Right lobe of liver (tissue), 6 donors: ENCODE measurements around the gene GPR160. TPM values are rescaled to one million over a fixed set of nuclear protein-coding genes. Genes with fewer than 3 reads are reported as not detected.

Source experiments
- ATAC-seq, 4 donors: fragments of 200-7000 bp; cut with Tn5 transposase; one replicate each; pipeline ENCODE4 v1.9.1; 2020; ENCODE audit warnings: mild to moderate bottlenecking in 4 of 4, moderate library complexity in 4 of 4
- DNase-seq, 3 donors: peaks; one replicate each; pipeline ENCODE4 v3.0.0-alpha.2; 2020
- H3K27ac ChIP-seq, 3 donors: fragments of 200-600 bp; one replicate each; pipeline ENCODE4 v1.8.0; 2022
- H3K27me3 ChIP-seq, 2 donors: fragments of 200-600 bp; one replicate each; pipeline ENCODE4 v1.8.0; 2022
- H3K36me3 ChIP-seq, 4 donors: fragments of 200-600 bp; sonication (generic) in 1 of 4; one replicate each; pipeline versions ENCODE4 v1.5.1 to v1.8.0; 2017 to 2022; ENCODE audit warnings: control low read depth in 1 of 4
- H3K4me1 ChIP-seq, 4 donors: fragments of 200-600 bp; sonication (generic) in 1 of 4; one replicate each; pipeline versions ENCODE4 v1.5.1 to v1.8.0; 2017 to 2022; ENCODE audit warnings: control low read depth in 1 of 4
- H3K4me3 ChIP-seq, 3 donors: fragments of 200-600 bp; one replicate each; pipeline ENCODE4 v1.8.0; 2022
- H3K9me3 ChIP-seq, 4 donors: fragments of 200-600 bp; sonication (generic) in 1 of 4; one replicate each; pipeline versions ENCODE4 v1.5.1 to v1.8.0; 2017 to 2022; ENCODE audit warnings: control low read depth in 1 of 4
- CTCF ChIP-seq, 4 donors: fragments of 200-600 bp in 3 of 4; fragments of 450-650 bp in 1 of 4; IDR thresholded peaks; one replicate each; pipeline versions ENCODE4 v1.5.1 to v1.8.0; 2016 to 2022; ENCODE audit warnings: antibody characterized with exemption in 4 of 4, mild to moderate bottlenecking in 2 of 4
- POLR2A ChIP-seq: fragments of 450-650 bp; IDR thresholded peaks from one replicate; pipeline ENCODE4 v1.6.1; 2017; ENCODE audit warnings: antibody characterized with exemption, mild to moderate bottlenecking
- WGBS: methylation state at CpG from one replicate; pipeline ENCODE4 v1.1.6; 2018; ENCODE audit warnings: low coverage, low lambda C conversion rate; ENCODE audit not compliant: insufficient coverage; ENCODE audit errors: missing lambda C conversion rate; 5-methylcytosine and 5-hydroxymethylcytosine counted together
- intact Hi-C, 2 donors: fragments of 100-400 bp; cut with DNase I; formaldehyde crosslinking; loops; one replicate each; pipeline versions ENCODE4 v1.11.2 to v1.14.1; 2022
- total RNA-seq, 6 experiments: library from RNA; depleted of rRNA in 2 of 6; stranded (reverse); fragments of >200 nt in 2 of 6; fragmentation: NEBNext Ultra II Directional in 3 of 6; extraction: Animal tissue kit (Norgen Biotek cat#: 25700) in 3 of 6; gene quantifications; one replicate each; pipeline versions ENCODE4 v1.1.0 to v1.2.4, GENCODE V29; 2016 to 2023
- donor health status: DM: no; HTN: yes; CAD: no.
- donor health status: DM: no; HTN: no; CAD: no.
- donor health status: DM: no; HTN: no; CAD: no.
- donor health status: DM: no; HTN: yes; CAD: no.
- donor health status: DM: no; HTN: yes; CAD: no.

Gene GPR160
- total RNA-seq, 6 experiments from 2014 or later, result 1.0 to 4.2 (median 1.6) TPM

DNA sequence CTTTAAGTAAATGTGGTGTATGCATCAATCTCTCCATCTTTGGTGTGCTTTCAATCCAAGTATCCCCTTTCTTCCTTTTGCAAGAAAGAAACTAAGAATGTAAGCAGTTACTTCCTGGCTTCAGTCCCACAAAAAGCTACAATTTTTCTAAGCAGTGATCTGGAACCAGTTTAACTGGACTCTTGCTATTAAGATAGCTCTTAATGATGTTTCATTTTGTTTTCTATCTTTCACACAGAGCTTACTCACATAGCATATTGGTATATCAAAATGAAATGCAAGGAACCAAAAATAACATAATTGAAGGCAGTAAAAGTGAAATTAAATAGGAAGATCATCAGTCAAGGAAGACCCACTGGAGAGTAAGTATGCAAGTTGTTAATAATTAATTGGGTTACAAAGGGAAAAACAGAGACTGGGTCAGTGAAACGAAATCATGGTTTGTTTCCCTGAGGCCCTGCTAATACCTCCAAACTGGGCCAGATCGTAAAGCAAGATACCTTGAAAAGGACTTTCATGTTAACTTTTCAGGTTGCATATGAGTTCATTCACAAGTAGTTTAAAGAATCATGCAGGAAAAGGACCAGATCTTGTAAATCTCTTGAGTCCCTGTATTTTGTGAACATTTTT is 41.9 kb downstream of the GPR160 start:
- H3K27me3 ChIP-seq, result no peaks in the 10 kb centered on the region
- no peak for TF ChIP-seq CTCF (IDR thresholded peaks at IDR 0.05)
- TF ChIP-seq POLR2A, result no peak
- no peak overlapping the region for H3K4me3 ChIP-seq
- H3K9me3 ChIP-seq, result no peaks in the 10 kb centered on the region
- 55% methylated on average over 2 of the region's 2 CpGs for WGBS
- intact Hi-C loops, result no loop called here
- no peaks in the 10 kb centered on the region for H3K4me1 ChIP-seq
- H3K27ac ChIP-seq, result no peak overlapping the region
- DNase-seq (no peak), ATAC-seq (peak in 2 of 4 donors; percentile 44 to 55)
- H3K36me3 ChIP-seq, result peaks cover 0 to 9% (median 4%) of the 10 kb centered on the region in 4 donors

- 93% methylated on average over 4 of the region's 4 CpGs for WGBS
Measured at GRCh38 chr3:170080605-170081004, 42.8 kb downstream of the GPR160 start.

GRCh38 chr3:170081079-170081741 is 43.4 kb downstream of the GPR160 start:
- H3K36me3 ChIP-seq, result peaks cover 0 to 17% (median 10%) of the 10 kb centered on the region in 4 donors
- 86% methylated on average over 1 of the region's 1 CpG for WGBS
- no peak for TF ChIP-seq POLR2A
- no peak overlapping the region for H3K27ac ChIP-seq
- ATAC-seq, result no peak
- H3K9me3 ChIP-seq, result no peaks in the 10 kb centered on the region
- no peak overlapping the region for H3K4me3 ChIP-seq
- intact Hi-C loops, result no loop called here
- no peak for DNase-seq
- no peaks in the 10 kb centered on the region for H3K27me3 ChIP-seq
- H3K4me1 ChIP-seq, result no peaks in the 10 kb centered on the region

More at GRCh38 chr3:170080605-170081004, 42.8 kb downstream of the GPR160 start:
- no peak for DNase-seq
- intact Hi-C loops, result no loop called here
- Histone ChIP-seq H3K27me3 (no peaks in the 10 kb centered on the region), H3K4me1 (no peaks in the 10 kb centered on the region), H3K36me3 (peaks cover 0 to 14% (median 8%) of the 10 kb centered on the region in 4 donors), H3K4me3 (no peak overlapping the region), H3K27ac (no peak overlapping the region), H3K9me3 (no peaks in the 10 kb centered on the region)
- TF ChIP-seq POLR2A (no peak), CTCF (IDR thresholded peaks at IDR 0.05) (no peak)
- no peak for ATAC-seq

DNA sequence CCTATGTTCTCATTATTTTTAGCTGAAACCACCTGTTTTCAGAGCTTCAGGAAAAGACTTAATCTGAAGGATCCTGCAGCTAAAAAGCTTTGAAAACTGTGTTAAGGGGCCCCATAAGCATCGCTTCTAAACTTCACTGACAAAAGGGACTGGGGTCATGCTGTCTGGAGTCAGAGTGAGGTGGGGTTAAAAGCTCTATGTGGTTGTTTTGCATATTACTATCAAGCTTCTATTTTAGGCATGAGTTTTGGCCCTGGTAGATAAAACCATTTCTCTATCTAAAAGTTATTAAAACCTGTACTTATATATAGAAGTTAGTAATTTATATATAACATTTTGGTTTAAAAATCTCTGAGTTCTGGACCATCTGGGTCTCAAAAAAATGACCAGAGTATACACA is 45.5 kb downstream of the GPR160 start:
- H3K4me3 ChIP-seq, result no peak overlapping the region
- ATAC-seq (no peak), DNase-seq (no peak)
- H3K27ac ChIP-seq, result no peak overlapping the region
- H3K36me3 ChIP-seq, result peaks cover 0 to 26% (median 15%) of the 10 kb centered on the region in 4 donors
- H3K4me1 ChIP-seq, result no peaks in the 10 kb centered on the region
- no peaks in the 10 kb centered on the region for H3K27me3 ChIP-seq
- TF ChIP-seq POLR2A, result no peak
- TF ChIP-seq CTCF (IDR thresholded peaks at IDR 0.05), result no peak
- H3K9me3 ChIP-seq, result no peaks in the 10 kb centered on the region
- intact Hi-C loops, result no loop called here
- 100% methylated on average over 1 of the region's 1 CpG for WGBS

DNA sequence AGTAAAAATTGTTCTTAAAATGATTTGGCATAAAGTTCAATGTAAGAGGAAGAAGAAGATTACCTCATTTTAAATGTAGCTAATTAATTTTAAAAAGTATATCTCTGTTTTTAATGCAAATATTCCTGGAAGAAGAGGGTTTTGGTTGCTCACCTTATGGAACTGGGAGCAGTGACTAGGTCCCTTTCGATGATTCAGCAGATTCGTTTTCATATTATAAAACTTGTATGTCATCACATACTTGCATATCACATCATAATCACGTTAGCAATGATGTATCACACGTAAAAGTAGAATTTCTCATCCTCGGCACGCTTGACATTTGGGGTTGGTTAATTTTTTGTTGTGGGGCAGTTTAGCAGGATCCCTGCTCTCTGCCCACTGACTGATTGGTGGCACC is 47.6 kb downstream of the GPR160 start:
- intact Hi-C loops, result no loop called here
- H3K27me3 ChIP-seq, result no peaks in the 10 kb centered on the region
- no peak overlapping the region for H3K27ac ChIP-seq
- no peak overlapping the region for H3K4me3 ChIP-seq
- H3K9me3 ChIP-seq, result no peaks in the 10 kb centered on the region
- DNase-seq (no peak), ATAC-seq (no peak)
- peaks cover 0 to 26% (median 15%) of the 10 kb centered on the region in 4 donors for H3K36me3 ChIP-seq
- H3K4me1 ChIP-seq, result no peaks in the 10 kb centered on the region
- no peak for TF ChIP-seq POLR2A
- TF ChIP-seq CTCF (IDR thresholded peaks at IDR 0.05), result no peak
- WGBS, result 94% methylated on average over 6 of the region's 6 CpGs
